ENCODE data around the gene DAB2IP. TPM values are rescaled to one million over a fixed set of nuclear protein-coding genes. Genes with fewer than 3 reads are reported as not detected.

Gene DAB2IP
- total and polyA plus RNA-seq, 2 of the 4 experiments (the other 2 are of a cell fraction), result 5.6 to 17.2 TPM

DNA sequence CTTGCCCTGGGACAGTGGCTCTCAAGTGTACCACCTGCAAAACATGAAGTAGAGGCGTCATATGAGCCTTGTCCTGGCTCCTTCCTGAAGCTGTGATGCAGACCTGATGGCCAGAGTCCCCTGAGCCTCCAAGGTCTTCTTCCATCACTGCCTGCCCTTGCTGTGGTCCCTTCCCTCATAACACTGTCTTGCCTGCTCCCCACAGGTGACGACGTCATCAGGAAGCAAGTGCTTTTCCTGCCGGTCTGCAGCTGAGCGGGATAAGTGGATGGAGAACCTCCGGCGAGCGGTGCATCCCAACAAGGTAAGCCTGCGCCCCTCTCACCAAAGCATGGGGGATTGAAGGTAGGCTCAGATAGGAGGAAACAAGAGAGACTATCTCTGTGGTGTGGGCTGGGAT is 107.3 kb downstream of the DAB2IP start:
- Histone ChIP-seq H3K4me2 (ENCODE audit: low read depth, low read length) (no peak overlapping the region), H2AK5ac (ENCODE audit: low read depth, low read length) (no peak overlapping the region), H3K4me3 (ENCODE audit: insufficient read depth, low read depth, low read length) (no peak overlapping the region), H2AFZ (replicated peaks; ENCODE audit: low read length, poor library complexity) (no peak overlapping the region), H3K4ac (ENCODE audit: low read depth, low read length) (no peak overlapping the region), H4K20me1 (ENCODE audit: insufficient read depth, low read length) (peaks cover 42% of the 10 kb centered on the region), H2BK15ac (ENCODE audit: low read depth, low read length) (no peak overlapping the region), H4K91ac (ENCODE audit: insufficient read depth, low read depth, low read length) (no peak overlapping the region), H4K8ac (ENCODE audit: low read depth in 2 of 2, low read length in 2 of 2) (no peak overlapping the region), H3K14ac (replicated peaks; ENCODE audit: low read depth, low read length) (no peak overlapping the region), H3K18ac (ENCODE audit: low read depth, low read length) (no peak overlapping the region), H3K9me1 (ENCODE audit: insufficient read depth, low read length) (peaks cover 20% of the 10 kb centered on the region; the same call in 1 of the 2 replicates), H2BK120ac (ENCODE audit: low read depth, low read length) (no peak overlapping the region), H3K27ac (ENCODE audit: insufficient read depth, low read length) (no peak overlapping the region), H3K27me3 (ENCODE audit: control insufficient read depth, insufficient read depth, low read length) (no peaks in the 10 kb centered on the region), H2BK20ac (ENCODE audit: low read depth, low read length) (no peak overlapping the region), H2AK9ac (replicated peaks; ENCODE audit: low read depth, low read length, poor library complexity) (no peak overlapping the region), H4K5ac (ENCODE audit: low read depth, low read length) (no peak overlapping the region), H3K56ac (ENCODE audit: extremely low read depth, insufficient read depth, low read length) (no peak overlapping the region), H3K4me1 (ENCODE audit: control insufficient read depth, insufficient read depth, low read length) (no peaks in the 10 kb centered on the region), H2BK5ac (ENCODE audit: low read depth, low read length, poor library complexity, severe bottlenecking) (no peak overlapping the region), H3K79me1 (ENCODE audit: low read depth in 1 of 2, low read length in 2 of 2) (peaks cover 8 to 45% of the 10 kb centered on the region in 2 experiments; a peak in 3 of 4 replicates), H3K9ac (ENCODE audit: low read depth, low read length) (no peak overlapping the region), H3K9me3 (ENCODE audit: control insufficient read depth, insufficient read depth, low read length) (no peaks in the 10 kb centered on the region), H3K36me3 (ENCODE audit: control insufficient read depth, insufficient read depth, low read length) (peaks cover 44% of the 10 kb centered on the region), H3K23ac (ENCODE audit: low read depth, low read length) (no peak overlapping the region)
- CTCF ChIA-PET, result no interaction called here
- POLR2A ChIA-PET (ENCODE audit: unreplicated experiment), result interaction anchor here (0.6 kb wide), 1 partner anchor 390 kb away, joined by 6 read pairs; no protein-coding TSS in a partner anchor
- no peak for DNase-seq
- 95% methylated on average over 4 of the region's 9 CpGs; no CpG with 5 or more reads in 1 of the 2 experiments for WGBS, 2 experiments (ENCODE audit: extremely low coverage in 2 of 2, insufficient read length in 1 of 2)
- TF ChIP-seq MAFK (IDR thresholded peaks at IDR 0.05; ENCODE audit: low read depth, low read length), result no peak
- TF ChIP-seq CHD1 (IDR thresholded peaks at IDR 0.05; ENCODE audit: low read depth, low read length), result no peak
- TF ChIP-seq, protein P1, sequence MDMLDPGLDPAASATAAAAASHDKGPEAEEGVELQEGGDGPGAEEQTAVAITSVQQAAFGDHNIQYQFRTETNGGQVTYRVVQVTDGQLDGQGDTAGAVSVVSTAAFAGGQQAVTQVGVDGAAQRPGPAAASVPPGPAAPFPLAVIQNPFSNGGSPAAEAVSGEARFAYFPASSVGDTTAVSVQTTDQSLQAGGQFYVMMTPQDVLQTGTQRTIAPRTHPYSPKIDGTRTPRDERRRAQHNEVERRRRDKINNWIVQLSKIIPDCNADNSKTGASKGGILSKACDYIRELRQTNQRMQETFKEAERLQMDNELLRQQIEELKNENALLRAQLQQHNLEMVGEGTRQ (IDR thresholded peaks at IDR 0.05; ENCODE audit: low read depth, low read length), result no peak
- no peak for TF ChIP-seq MXI1 (IDR thresholded peaks at IDR 0.05; ENCODE audit: borderline replicate concordance, low read depth, low read length)
- no peak for TF ChIP-seq POLR2A (IDR thresholded peaks at IDR 0.05; ENCODE audit: low read depth, low read length)
- no peak for TF ChIP-seq RAD21 (IDR thresholded peaks at IDR 0.05; ENCODE audit: low read length)
- no peak for TF ChIP-seq BHLHE40 (IDR thresholded peaks at IDR 0.05; ENCODE audit: low read depth, low read length)
- TF ChIP-seq RCOR1 (IDR thresholded peaks at IDR 0.05; ENCODE audit: insufficient replicate concordance, low read length), result no peak
- no peak for TF ChIP-seq FOS (IDR thresholded peaks at IDR 0.05; ENCODE audit: low read depth, low read length)
- no TSS peak for BruUV-seq (replicated peaks)
- intact Hi-C loops (cut with micrococcal nuclease), result no loop called here
- dilution Hi-C loops (cut with HindIII; ENCODE audit: low sequenced_read_pairs, unreplicated experiment), result no loop called here
- ATAC-seq (ENCODE audit: low read depth), result no peak
- in situ Hi-C loops (cut with MboI; ENCODE audit: low sequenced_read_pairs), result no loop called here
